NCI-H2081 treated with DMSO at 0.1 percent for 48 hours (cell line): ENCODE measurements around the gene KRTAP9-6.
A peak's percentile ranks its signal among the peaks of the same experiment; 100 is the strongest.
"Not testable (repeated sequence)": the region's sequence is repeated elsewhere in the genome, so short reads cannot be mapped to it uniquely, and the experiment has no call there.

Experiments used
- DNase-seq: peaks from one replicate; lab custom pipeline; 2025; lab: John Stamatoyannopoulos, UW

Gene KRTAP9-6

DNA sequence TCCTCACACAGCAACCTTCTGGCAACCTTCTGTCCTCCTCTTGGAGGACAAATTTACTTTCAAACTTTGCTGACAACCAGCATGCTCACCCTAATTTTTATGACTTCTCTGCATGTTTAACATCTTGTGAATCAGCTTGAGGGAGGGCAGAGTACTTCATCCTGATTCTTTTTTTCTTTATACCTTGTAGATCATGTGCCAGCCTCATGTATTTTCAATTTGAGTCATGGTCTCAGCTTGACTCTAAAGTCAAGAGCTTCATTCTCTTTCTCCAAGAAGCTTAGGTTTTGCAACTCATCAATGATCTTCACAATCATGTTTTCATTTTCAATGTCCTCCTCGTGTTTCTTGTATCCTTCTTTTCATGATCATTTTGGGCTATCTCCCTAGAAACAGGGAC is 6.7 kb downstream of the KRTAP9-6 start:
- no peak for DNase-seq

DNA sequence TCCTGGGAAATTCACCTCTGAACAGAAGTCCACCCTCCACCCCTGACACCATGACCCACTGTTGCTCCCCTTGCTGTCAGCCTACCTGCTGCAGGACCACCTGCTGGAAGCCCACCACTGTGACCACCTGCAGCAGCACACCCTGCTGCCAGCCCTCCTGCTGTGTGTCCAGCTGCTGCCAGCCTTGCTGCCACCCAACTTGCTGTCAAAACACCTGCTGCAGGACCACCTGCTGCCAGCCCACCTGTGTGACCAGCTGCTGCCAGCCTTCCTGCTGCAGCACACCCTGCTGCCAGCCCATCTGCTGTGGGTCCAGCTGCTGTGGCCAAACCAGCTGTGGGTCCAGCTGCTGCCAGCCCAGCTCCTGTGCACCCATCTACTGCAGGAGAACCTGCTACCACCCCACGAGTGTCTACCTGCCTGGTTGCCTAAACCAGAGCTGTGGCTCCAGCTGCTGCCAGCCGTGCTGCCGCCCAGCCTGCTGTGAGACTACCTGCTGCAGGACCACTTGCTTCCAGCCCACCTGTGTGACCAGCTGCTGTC is 10.5 kb downstream of the KRTAP9-6 start, which contains the start of gene KRTAP9-7:
Gene KRTAP9-7 (plus strand): TSS at position 51 of the 543 bp plus-strand sequence. CDS start 0 bp downstream, at position 51.
- not testable (repeated sequence) for DNase-seq

DNA sequence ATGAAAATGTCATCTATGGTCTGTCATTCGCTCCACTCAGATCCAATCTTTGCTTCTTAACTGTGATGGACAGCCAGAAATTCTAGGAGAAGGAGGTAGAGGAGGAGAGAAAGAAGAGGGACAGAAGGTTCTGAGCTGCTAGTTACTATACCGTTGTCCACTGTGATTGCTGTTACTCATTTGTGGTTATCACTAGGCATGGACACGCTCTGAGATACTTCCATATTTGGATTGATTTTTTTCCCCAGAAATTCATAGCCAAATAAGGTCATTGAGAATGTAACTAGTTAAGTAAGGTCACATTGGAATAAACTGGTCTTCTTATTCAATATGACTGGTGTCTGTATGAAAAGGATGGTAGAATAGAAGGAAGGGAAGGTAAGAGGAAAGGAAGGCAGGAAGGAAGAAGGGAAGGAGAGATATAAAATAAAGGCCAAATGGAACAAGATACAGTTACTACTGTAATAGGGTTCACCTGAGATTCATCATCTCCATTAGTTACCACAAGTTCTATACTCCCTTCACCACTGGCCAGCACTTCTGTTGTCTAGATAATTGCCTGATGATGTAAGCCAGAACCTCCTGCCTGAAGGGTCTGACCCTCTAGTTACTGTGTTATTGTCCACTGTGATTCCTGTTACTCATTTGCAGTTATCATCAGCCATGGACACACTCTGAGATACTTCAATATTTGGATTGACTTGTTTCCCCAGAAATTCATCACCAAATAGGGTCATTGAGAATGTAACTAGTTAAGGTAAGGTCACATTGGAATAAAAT is 13.2 kb downstream of the KRTAP9-6 start:
- no peak for DNase-seq

DNA sequence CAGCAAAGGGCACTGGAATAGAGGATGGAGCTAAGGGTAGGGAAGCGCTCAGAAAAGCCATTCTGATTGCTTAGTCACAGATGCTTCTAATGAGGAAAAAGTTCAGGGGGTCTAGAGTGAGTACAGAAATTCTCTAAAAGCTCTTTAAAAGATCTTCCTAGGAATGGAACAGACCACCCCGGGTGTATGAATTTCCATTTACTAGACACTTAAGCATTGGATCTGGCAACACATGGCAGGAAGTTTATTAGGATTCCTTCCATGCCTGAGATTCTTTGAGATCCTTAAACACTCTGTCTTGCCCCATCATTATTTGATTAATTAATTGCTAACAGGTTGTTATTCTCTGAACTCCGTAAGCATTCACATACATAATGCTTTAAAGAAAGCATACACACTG is 18.9 kb downstream of the KRTAP9-6 start:
- no peak for DNase-seq

DNA sequence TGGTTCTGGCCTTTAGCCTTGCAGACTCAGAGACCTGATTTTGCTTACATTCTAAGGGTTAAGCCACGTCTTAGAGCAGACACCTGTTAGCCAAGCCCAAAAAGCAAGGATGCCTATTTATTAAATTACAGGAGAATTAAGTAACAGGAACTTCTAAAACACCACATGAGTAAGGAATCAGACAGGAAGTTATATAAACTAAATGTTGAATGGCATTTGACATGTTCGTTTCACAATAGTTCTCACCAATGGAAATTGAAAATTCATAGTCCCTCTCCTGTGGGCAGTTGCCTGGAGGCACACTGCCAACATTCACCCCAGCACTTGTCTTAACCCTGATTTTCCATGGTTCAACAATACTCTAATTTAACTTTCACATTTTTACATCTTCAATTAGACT is 19.4 kb downstream of the KRTAP9-6 start:
- DNase-seq: no peak

DNA sequence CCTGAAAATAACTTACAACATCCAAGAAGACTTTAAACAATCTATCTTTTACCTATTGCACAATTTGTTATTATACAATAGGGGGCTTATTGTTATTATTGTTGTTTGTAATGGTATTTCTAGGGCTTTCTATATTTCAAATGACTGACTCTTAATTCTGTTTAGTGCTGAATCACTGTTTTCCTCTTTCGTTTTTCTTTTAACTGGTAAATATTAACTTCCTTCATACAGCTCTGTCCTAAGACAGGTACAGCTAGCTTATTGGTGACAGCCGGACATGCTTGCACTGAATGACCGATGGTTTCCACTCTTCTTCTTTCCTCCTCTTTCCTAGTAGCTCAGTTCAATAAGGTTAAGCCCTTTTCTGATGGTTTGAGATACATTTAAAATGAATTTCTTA is 21.9 kb downstream of the KRTAP9-6 start:
- DNase-seq: no peak

DNA sequence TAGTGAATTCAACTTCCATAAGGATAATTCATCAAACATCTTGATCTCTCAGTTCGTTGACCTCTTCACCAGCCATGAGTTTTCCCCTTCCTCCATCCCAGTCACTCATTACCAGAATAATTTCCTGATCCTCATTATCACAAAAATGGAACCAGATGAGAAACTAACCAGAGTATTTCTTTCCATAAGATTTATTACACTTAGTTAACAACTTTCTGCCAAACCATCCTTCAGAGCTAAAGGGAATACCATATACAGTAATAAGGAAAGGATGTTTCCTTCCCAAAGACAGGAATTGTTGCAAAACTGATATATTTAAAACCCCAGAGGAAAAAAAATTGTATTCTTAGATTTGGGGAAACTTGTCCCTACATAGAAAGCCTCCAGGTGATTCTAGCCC is 28.8 kb downstream of the KRTAP9-6 start:
- no peak for DNase-seq

DNA sequence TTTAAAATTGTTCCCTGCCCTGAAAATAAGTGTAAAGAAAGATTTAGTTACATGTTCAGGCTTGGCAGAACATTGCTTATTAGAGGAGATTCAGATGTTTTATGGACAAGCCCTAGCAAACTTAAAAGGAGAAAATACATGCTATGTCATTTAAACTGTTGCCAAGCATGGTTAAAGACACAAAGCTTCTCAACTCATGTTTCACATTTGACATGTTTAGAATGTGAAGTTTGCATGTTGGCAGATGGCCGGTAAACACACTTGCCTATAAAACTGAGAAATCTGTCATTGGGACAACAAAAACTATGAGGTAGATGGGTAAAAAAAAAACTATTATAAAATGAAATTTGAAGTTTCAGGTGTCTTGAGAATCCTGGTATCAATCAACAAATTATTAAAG is 31.7 kb downstream of the KRTAP9-6 start:
- no peak for DNase-seq

DNA sequence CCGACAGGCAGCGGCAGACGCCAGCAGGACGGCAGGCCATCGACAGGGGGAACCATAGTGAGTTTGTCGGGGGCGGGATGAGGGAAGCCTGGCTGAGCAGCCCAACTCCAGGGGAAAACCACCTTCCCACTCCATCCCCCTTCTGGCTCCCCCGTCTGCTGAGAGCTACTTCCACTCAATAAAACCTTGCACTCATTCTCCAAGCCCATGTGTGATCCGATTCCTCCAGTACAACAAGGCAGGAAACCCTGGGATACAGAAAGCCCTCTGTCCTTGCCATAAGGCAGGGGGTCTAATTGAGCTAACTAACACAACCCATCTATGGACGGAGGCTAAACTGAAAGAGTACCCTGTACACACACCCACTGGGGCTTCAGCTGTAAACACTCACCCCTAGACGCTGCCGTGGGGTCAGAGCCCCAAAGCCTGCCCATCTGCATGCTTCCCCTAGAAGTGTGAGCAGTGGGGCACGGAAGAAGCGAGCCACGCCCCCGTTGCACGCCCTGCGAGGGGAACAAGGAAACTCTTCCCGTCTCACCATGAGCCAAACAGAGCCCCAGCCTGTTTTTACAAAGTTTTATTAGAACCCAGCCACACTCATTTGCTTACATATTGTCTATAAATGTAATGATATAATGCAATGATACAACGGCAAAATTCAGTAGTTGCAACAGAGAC is 33.4 kb downstream of the KRTAP9-6 start:
- DNase-seq: no peak

DNA sequence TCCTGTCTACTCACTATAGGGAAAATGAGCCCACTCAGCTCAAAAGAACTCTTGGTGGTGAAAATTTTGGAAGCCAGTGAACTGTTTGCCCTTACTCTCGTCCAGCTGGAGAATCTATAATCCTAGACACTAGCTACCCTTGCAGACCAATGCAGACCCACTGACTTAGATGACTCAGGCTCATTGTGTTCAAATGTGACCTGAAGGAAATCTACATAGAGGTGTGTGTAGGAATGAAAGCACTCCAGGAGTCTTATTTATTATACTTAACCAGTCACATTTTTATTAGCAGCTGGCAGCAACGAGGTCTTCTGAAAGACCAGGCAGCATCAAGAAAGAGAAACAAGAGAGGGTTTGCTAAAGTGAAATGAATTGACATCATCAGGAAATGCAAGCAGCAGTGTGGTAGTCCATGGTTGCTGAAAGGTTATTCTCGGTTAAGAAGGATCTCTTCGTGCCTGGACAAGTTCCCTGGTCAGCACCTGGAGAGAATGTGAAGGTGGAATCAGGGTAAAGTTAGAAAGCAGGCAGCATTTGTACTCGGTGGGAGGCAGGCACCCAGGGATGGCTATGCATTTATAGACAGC is 36.1 kb downstream of the KRTAP9-6 start:
- no peak for DNase-seq

DNA sequence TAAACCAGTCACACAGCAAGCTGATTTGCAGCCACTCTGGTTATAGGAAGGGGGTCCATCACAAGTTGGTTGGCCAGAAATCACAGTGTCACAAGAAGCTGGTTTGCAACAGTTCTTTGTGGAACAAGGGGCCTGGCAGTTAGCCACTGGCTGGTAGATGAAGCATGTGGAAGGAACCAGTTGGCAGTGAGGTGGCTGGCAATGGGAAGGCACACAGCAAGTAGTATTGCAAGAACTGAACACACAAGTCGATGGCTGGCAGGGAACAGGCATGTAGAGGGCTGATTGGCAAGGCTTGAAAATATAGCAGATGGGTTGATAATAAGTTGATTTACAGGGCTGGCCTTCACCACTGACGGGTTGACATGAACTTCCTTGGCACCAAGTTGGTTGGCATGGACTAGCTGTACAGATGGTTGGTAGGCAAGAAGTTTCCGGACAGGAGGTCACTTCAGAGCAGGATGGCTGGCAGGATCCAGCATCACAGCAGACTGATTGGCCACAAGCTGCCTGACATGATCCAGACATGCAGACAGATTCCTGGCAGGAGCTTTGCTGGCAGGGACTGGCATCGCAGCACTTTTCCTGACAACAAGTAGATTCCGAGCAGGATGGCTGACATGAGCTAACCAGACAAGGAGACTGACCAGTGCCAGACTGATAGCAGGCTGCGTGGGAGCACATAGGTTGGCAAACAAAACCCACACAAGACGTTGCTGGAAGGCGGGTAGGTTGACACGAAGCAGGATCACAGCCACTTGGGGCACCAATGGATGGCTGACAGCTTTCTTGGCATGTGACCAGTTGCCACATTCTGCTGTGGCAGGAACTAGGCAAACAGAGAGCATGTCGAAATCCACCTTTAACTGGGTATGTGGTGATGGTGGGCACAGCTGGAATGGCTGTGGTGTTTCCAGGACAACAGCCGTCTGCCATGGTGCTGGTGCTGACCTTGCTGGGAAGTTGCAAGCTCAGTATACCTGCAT is 37.0 kb downstream of the KRTAP9-6 start, which contains the start of gene KRTAP29-1:
Gene KRTAP29-1 (minus strand): TSS at position 936 of the 986 bp plus-strand sequence. CDS start 0 bp downstream, at position 936.
- no peak for DNase-seq

DNA sequence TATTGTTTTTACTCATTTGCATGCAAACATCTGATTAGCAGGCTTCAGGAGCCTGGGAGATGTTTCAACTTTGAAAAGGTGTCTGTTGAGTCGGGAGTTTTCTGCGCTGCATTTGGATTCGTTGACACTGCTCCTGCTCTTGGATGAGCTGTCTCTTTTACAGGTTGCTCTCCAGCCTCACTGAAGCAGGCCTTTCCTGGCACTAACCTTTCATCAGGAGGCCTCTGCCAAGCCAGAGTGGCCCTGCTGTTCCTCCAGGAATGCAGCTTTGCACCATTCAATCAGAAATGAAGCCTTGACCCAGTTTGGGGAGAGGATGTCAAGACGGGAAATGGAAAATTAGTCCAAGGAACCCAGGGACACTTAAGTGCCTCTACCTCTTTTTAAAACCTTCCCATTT is 37.8 kb downstream of the KRTAP9-6 start:
- no peak for DNase-seq

DNA sequence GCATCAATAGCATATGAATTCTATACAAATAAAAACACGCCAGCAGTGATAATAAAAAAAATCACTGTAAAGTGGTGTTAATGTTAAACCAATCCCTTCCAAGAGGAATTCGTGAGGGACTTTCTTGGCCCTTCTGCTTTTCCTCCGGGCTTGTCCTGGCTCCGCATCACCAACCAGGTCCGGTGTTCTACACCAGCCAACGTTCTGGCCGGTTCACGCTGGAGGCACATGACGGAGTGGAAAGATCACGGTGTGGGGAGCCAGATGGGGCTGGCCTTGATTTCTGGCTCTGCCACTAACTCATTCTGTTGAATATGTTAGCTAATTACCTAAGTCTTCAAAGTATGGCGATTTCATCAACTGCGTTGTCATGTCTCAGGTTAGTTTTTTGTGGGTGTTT is 38.9 kb downstream of the KRTAP9-6 start:
- DNase-seq: no peak

DNA sequence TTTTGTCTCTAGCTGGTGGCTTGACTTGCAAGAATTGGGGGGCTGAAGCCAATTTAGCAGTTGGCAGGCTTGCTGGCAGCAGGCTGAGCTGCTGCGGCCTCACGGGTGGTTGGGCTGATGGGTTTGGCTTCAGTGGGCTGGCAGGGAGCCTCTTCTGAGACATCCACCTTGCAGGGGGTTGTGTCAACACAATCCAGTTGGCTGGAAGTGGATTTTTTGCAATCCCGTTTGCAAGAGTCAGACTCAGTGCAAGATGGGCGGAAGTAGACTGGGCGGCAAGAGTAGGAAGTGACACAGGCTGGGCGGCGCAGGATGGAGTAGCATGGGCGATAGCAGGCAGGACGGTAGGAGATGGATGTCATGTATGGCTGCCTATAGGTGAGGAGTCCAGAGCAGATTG is 42.5 kb downstream of the KRTAP9-6 start:
- DNase-seq: no peak

DNA sequence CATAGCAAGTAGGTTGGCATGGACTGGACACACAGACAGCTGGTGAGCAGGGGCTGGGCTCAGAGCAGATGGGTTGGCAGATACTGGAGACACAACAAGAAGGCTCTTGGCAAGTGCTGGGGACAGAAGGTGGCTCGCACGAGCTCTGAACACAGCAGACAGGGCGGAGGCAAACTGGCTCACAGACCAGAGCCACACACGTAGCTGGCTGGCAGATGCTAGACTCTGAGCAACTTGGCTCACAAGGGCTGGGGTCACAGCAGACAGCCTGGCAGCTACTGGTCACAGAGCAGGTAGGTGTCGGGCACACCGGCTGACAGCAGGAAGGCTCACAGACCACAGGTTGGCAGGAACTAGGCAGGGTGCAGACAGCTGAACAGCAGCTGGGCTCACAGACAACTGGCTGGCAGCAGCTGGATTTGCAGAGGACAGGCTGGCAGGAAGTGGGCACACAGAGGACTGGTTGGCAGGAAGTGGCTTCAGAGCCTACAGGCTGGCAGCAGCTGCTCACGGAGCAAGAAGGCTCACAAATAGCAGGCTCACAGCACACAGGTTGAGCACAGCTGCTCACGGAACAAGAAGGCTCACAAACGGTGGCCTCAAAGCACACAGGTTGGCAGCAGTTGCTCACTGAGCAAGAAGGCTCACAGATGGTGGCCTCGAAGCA is 43.2 kb downstream of the KRTAP9-6 start:
- peak; percentile 70 for DNase-seq

DNA sequence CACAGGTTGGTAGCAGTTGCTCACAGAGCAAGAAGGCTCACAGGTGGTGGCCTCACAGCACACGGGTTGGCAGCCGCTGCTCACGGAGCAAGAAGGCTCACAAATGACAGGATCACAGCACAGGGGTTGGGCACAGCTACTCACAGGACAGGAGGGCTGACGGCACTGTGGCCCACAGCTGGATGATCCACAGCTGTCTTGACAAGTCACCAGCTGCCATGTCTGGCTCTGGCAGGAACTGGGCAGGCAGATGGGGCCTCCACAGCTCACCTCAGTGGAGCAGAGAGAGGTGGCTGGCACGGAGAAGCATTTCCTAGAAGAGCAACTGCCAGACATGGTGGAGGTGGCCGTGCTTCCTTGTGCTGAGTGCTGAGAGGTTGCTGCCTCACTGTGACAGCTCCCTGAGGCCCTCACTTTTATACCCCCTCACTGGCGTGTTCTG is 43.8 kb downstream of the KRTAP9-6 start, which contains the start of gene KRTAP16-1:
Gene KRTAP16-1 (minus strand): TSS at position 392 of the 442 bp plus-strand sequence. CDS start 56 bp downstream, at position 336.
- DNase-seq: no peak

DNA sequence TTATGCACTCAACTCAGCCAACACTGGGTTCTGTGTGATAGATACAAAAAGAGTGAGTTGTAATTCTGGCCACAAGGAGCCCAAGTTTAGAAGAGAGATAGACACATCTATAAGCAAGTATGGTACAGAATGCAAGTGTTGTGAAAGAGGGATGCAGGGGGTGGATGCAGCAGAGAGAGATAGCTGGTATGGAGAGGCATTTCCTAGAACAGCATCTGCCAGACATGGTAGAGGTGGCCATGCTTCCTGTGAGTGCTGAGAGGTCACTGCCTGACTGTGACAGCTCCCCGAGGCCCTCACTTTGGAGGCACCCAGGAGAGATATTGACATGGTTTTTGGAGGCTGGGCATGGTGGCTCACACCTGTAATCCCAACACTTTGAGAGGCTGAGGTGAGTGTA is 45.9 kb downstream of the KRTAP9-6 start:
- no peak for DNase-seq

DNA sequence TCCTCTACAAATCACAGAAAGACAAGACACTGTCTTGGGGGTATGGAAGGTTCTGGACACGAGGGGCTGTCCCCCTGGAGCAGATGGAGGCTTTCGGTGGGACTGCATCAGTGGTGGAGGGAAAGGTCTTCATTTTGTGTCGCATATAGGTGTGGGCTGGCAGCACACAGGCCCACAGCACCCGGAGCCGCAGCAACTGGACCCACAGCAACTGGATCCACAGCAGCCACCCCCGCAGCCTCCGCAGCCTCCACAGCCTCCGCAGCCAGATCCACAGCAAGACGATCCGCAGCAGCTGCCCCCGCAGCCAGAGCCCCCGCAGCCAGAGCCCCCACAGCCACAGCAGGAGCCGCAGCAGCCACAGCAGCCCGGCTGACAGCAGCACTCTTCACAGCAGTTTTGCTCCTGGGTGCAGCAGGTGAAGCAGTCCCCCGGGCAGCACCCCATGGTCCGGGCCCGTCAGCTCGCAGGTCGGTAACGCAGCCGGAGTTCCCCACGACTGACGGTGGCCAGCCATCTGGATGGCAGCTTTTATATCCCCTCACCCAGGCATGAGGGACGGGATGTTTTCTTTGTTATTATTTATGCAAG is 50.1 kb downstream of the KRTAP9-6 start, which contains the start of gene KRTAP17-1:
Gene KRTAP17-1 (minus strand): TSS at position 507 of the 591 bp plus-strand sequence. CDS start 60 bp downstream, at position 447.
- DNase-seq: no peak
